HG03103 (cell line): ENCODE measurements around the gene TTC21B.
"Not testable (repeated sequence)": the region's sequence is repeated elsewhere in the genome, so short reads cannot be mapped to it uniquely, and the experiment has no call there.

Source experiments
- ATAC-seq: cut with Tn5 transposase; IDR thresholded peaks from one replicate; pipeline ENCODE4 v1.9.1; 2021; ENCODE audit warnings: low read depth; ENCODE audit not compliant: unreplicated experiment

The TTC21B gene

DNA sequence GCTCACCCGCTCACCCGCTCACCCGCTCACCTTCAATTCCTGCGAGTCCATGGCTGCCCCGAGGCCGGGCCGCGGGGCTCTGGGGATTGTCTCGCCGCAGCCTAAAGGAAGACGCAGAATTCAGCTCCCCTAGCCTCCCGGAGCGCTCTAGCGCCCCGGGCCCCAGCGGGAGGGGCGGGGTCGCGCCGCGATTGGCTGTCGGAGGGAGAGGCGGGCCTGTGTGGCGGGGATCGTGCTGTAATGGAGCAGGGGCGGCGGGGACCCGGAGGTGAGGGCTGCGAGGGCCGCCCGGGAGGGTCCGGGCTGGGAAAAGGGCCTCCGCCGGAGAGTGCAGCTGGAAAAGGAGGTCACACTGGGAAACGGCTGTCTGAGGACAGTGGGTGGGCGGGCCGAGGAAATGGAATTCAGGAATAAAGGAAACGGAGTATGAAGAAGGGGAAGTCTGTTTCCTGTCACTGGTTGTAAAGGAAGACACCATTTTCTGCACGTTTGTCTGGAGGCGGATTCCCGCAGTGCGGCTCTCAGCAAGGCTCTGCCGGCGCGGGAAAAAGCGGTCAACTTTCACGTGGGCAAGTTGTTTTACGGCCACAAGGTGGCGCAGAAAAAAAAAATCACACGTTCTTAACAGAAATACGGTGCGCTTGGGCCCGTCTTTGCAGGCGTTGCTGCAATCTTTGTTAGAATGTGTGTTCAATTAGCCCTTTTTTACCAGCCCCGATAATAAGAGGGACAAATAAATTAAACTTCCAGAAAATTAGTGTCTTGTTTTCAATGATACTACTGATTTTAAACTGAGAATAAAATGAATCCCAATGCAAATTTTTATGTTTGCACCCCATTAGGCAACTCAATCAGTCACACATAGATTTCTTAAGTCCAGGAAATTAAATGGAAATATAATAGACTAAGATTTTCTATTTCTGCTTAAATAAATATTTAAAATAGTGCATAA, at the start of gene TTC21B:
Gene TTC21B, minus strand, starts transcription at position 122 of the 952 bp plus-strand sequence. Its CDS starts 71 bp downstream, at position 51.
- ATAC-seq = peak; percentile 91

DNA sequence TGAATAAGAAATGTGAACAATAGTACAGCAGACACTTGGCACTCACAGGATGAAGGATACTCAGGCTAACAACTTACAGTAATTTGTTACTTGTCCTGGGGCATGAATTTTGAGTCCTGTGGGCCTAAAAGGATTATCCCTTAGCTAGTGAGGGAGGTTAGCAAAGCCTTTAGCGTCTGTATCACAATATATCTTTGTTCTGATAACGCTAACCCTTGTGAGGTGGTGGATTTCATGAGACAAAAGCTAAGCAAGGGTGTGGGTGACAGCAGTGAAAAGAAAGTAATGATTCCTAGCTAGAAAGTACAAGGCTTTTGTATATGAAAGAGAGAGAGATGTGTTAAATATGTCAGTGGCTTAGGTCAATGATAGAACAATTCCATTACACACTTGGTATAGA, 46.8 kb upstream of the TTC21B start:
- no peak for ATAC-seq

DNA sequence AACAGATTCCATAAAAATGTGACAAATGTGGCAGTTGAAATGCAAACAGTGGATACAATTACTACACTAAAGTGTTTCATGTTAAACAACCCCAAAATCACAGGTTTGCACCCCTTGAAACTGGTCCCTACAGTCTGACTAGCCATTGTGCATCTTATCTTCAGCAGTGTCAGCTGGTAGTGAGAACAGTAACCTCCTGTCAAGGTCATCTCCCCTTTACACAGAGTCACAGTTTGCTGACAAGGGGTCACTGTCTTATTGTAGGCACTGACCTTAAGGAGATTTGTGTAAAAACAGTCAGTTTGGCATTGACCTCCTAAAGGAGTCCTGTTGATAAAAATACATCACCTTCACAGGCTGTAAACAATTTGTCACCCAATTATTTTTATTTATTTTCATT, 37.3 kb upstream of the TTC21B start:
- no peak for ATAC-seq

DNA sequence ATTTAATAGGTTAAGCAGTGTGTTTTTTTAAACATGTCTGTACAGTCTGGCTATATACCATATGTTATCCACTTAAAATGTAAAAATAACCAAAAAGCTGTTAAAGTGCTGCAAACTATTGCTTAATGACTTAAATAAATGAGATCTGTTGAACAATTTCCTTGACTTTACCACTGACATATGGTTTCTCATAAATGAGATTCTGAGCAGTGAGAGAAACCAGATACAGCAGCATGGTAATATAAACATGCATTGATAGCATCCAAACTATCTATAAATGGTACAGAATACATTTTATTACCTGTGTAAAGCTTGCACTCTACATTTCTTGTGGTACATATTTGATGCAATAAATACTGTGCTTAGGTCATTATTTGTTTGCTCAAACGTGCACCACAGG, 36.3 kb upstream of the TTC21B start:
- ATAC-seq = no peak

DNA sequence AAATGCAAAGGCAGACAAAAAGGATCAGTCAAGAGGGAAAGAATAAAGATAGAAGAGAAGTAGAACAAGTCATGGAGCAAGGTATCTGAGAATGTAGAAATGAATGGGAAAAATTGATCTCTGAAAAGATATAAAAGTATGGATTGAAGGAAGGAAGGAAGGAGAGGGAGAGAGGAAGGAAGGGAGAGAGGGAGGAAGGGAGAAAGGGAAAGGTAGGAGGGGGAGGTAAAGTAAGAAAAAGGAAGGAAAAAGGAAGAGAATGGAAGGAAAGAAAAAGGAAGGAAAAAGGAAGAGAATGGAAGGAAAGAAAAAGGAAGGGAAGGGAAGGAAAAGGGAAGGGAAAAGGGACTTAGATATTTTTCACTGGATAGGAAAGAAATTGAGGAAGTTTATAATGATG, 31.5 kb upstream of the TTC21B start:
- ATAC-seq = no peak

GRCh38 chr2:165972161-165972560, 18.6 kb upstream of the TTC21B start:
- ATAC-seq = not testable (repeated sequence)

GRCh38 chr2:165970663-165971062, 17.1 kb upstream of the TTC21B start:
- ATAC-seq = no peak

DNA sequence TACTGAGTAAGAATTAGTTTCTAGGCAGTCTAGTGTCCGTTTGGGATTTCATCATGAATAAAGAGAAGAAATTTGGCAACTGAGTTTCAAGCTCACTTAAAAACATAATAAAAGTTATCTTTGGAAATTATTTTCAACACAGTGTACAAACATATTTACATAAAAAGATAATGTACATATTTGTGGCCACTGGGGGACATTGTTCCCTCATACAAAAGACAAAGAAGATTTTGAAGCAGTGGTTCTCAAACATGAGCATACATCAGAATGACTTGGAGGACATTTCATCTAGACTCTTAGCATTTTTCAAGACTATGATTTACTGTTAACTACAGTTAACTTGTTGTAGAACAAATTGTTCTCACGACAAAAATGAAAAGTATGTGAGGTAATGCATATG, 15.7 kb upstream of the TTC21B start:
- ATAC-seq = no peak

- ATAC-seq = no peak
These were observed 14.2 kb upstream of the TTC21B start for GRCh38 chr2:165967746-165968145.

DNA sequence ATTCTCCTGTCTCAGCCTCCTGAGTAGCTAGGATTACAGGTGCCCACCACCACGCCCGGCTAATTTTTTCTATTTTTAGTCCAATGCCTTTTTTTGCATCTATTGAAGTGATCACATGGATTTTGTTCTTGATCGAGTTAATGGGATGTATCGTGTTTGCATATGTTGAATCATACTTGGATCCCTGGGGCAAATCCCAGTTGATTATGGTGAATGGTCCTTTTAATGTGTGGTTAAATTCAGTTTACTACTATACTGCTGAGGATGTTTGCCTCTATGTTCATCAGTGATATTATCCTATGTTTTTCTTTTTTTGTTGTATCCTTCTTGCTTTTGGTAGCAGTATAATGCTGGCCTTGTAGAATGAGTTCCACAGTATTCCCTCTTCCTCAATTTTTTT, 8.2 kb upstream of the TTC21B start:
- ATAC-seq = no peak

GRCh38 chr2:165959371-165959770, 5.8 kb upstream of the TTC21B start:
- ATAC-seq = no peak

GRCh38 chr2:165958313-165958960, 4.9 kb upstream of the TTC21B start:
- no peak for ATAC-seq

- ATAC-seq = no peak
These were observed 3.6 kb upstream of the TTC21B start for GRCh38 chr2:165957030-165957675.

DNA sequence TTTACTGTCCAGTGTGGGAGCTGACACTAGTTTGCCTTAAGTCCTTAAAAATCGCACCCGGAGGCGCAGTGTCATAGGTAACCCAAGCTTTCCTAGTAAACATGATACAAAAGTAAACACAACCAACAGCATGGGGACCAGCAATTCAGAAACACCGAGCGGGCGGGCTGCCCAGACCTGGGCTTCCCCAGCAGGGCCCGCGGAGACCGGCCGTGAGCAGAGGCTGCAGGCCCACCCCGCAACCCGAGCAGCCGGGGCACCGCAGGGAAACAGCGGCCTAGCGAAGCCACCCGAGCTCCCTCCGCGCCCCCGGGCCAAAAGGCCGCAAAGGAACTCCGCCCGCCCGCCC, 296 bp downstream of the TTC21B start:
- peak; percentile 22 for ATAC-seq

DNA sequence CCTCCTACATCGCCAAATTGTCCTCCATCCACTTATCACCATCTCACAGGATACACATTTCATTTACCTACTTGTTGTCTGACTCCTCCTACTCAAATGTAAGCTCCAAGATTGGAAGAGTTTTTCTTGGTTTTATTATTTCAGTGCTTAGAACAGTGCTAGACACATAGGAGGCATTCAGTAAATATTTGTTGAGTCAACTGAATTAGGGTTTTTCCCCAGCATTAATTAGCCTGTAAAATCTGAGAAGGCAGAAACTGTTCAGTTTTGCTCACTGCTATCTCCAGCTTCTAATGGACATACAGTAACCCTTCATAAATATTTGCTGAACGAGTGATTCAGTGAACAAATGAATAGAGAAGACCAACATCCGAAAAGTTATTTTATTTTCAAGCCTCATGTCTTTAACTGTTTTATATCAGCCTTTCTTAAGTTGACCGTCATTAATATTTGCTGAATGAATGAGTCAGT, 800 bp downstream of the TTC21B start:
- ATAC-seq = no peak

DNA sequence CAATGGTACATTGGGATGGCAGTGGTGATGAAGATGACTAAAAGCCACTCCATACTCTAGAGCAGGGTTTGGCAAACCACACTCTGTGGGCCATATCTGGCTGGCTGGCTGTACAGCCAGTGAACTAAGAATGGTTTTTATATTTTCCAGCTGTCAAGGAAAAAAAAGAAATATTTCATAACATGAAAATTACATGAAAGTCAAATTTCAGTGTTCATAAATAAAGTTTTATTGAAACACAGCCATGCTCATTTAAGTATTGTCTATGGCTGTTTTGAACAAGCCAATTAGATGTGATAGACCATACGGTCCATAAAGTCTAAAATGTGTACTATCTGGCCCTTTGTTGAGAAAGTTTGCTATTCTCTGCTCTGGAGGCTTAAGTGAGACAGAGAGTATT, 1.5 kb downstream of the TTC21B start:
- ATAC-seq = no peak

- ATAC-seq = no peak
These were observed 3.1 kb downstream of the TTC21B start for GRCh38 chr2:165950438-165950837.

- no peak for ATAC-seq
These were observed 11.7 kb downstream of the TTC21B start for GRCh38 chr2:165941827-165942226.

GRCh38 chr2:165938237-165938636, 15.3 kb downstream of the TTC21B start:
- no peak for ATAC-seq

GRCh38 chr2:165933211-165933910, 20.2 kb downstream of the TTC21B start:
- ATAC-seq = no peak

GRCh38 chr2:165927774-165928173, 25.8 kb downstream of the TTC21B start:
- ATAC-seq = no peak
